ENCODE results near the gene NCK2. TPM values are rescaled to one million over a fixed set of nuclear protein-coding genes. Genes with fewer than 3 reads are reported as not detected.

NCK2 gene
- total and polyA plus RNA-seq, 2 of the 4 experiments (the other 2 are of a cell fraction), result 15.8 to 22.2 TPM

GRCh38 chr2:105852066-105852465 lies 107.4 kb downstream of the NCK2 start:
- in situ Hi-C loops (cut with MboI; ENCODE audit: low sequenced_read_pairs) (no loop called here), intact Hi-C loops (cut with micrococcal nuclease) (loop anchor here (10.0 kb wide), 1 partner anchor 507 kb away; no protein-coding TSS in a partner anchor), dilution Hi-C loops (cut with HindIII; ENCODE audit: low sequenced_read_pairs, unreplicated experiment) (no loop called here)
- Histone ChIP-seq H3K4ac (ENCODE audit: low read depth, low read length) (no peak overlapping the region), H3K4me3 (ENCODE audit: insufficient read depth, low read depth, low read length) (no peak overlapping the region), H3K27ac (ENCODE audit: insufficient read depth, low read length) (no peak overlapping the region), H2AK5ac (ENCODE audit: low read depth, low read length) (no peak overlapping the region), H4K91ac (ENCODE audit: insufficient read depth, low read depth, low read length) (no peak overlapping the region), H2BK15ac (ENCODE audit: low read depth, low read length) (no peak overlapping the region), H2AK9ac (replicated peaks; ENCODE audit: low read depth, low read length, poor library complexity) (no peak overlapping the region), H4K5ac (ENCODE audit: low read depth, low read length) (no peak overlapping the region), H3K9me3 (ENCODE audit: control insufficient read depth, insufficient read depth, low read length) (no peaks in the 10 kb centered on the region), H3K9ac (ENCODE audit: low read depth, low read length) (no peak overlapping the region), H4K8ac (ENCODE audit: low read depth in 2 of 2, low read length in 2 of 2) (no peak overlapping the region), H3K4me2 (ENCODE audit: low read depth, low read length) (no peak overlapping the region), H2AFZ (replicated peaks; ENCODE audit: low read length, poor library complexity) (no peak overlapping the region), H3K36me3 (ENCODE audit: control insufficient read depth, insufficient read depth, low read length) (peaks cover 6% of the 10 kb centered on the region), H3K27me3 (ENCODE audit: control insufficient read depth, insufficient read depth, low read length) (no peaks in the 10 kb centered on the region), H3K9me1 (ENCODE audit: insufficient read depth, low read length) (peaks cover 3% of the 10 kb centered on the region; the same call in 1 of the 2 replicates), H3K14ac (replicated peaks; ENCODE audit: low read depth, low read length) (no peak overlapping the region), H3K18ac (ENCODE audit: low read depth, low read length) (no peak overlapping the region), H2BK20ac (ENCODE audit: low read depth, low read length) (no peak overlapping the region), H3K79me1 (ENCODE audit: low read depth in 1 of 2, low read length in 2 of 2) (peaks cover 39 to 40% of the 10 kb centered on the region in 2 experiments), H3K23ac (ENCODE audit: low read depth, low read length) (no peak overlapping the region), H3K56ac (ENCODE audit: extremely low read depth, insufficient read depth, low read length) (no peak overlapping the region), H2BK120ac (ENCODE audit: low read depth, low read length) (no peak overlapping the region), H2BK5ac (ENCODE audit: low read depth, low read length, poor library complexity, severe bottlenecking) (no peak overlapping the region), H4K20me1 (ENCODE audit: insufficient read depth, low read length) (peaks cover 11% of the 10 kb centered on the region), H3K4me1 (ENCODE audit: control insufficient read depth, insufficient read depth, low read length) (peaks cover 3% of the 10 kb centered on the region; the same call in 1 of the 2 replicates)
- WGBS, 2 experiments (ENCODE audit: extremely low coverage in 2 of 2, insufficient read length in 1 of 2), result 100% methylated on average over 5 of the region's 10 CpGs; no CpG with 5 or more reads in 1 of the 2 experiments
- TF ChIP-seq CEBPB (IDR thresholded peaks at IDR 0.05; ENCODE audit: low read depth, low read length) (no peak), BHLHE40 (IDR thresholded peaks at IDR 0.05; ENCODE audit: low read depth, low read length) (no peak), CTCF (conservative IDR thresholded peaks at IDR 0.05; ENCODE audit: low read depth, low read length) (no peak), POLR2A (IDR thresholded peaks at IDR 0.05; ENCODE audit: low read depth, low read length) (no peak), MXI1 (IDR thresholded peaks at IDR 0.05; ENCODE audit: borderline replicate concordance, low read depth, low read length) (no peak), MAFK (IDR thresholded peaks at IDR 0.05; ENCODE audit: low read depth, low read length) (no peak), FOS (IDR thresholded peaks at IDR 0.05; ENCODE audit: low read depth, low read length) (no peak), RAD21 (IDR thresholded peaks at IDR 0.05; ENCODE audit: low read length) (no peak), RCOR1 (IDR thresholded peaks at IDR 0.05; ENCODE audit: insufficient replicate concordance, low read length) (no peak)
- TF ChIP-seq, protein P1, sequence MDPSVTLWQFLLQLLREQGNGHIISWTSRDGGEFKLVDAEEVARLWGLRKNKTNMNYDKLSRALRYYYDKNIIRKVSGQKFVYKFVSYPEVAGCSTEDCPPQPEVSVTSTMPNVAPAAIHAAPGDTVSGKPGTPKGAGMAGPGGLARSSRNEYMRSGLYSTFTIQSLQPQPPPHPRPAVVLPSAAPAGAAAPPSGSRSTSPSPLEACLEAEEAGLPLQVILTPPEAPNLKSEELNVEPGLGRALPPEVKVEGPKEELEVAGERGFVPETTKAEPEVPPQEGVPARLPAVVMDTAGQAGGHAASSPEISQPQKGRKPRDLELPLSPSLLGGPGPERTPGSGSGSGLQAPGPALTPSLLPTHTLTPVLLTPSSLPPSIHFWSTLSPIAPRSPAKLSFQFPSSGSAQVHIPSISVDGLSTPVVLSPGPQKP (IDR thresholded peaks at IDR 0.05; ENCODE audit: borderline replicate concordance, low read depth, low read length), result no peak
- TF ChIP-seq, protein P2, sequence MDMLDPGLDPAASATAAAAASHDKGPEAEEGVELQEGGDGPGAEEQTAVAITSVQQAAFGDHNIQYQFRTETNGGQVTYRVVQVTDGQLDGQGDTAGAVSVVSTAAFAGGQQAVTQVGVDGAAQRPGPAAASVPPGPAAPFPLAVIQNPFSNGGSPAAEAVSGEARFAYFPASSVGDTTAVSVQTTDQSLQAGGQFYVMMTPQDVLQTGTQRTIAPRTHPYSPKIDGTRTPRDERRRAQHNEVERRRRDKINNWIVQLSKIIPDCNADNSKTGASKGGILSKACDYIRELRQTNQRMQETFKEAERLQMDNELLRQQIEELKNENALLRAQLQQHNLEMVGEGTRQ (IDR thresholded peaks at IDR 0.05; ENCODE audit: low read depth, low read length), result no peak
- POLR2A ChIA-PET (ENCODE audit: unreplicated experiment), result no interaction called here
- no peak for ATAC-seq (ENCODE audit: low read depth)
- DNase-seq, result no peak
- BruUV-seq (replicated peaks), result no TSS peak
- CTCF ChIA-PET, result interaction anchor here (1.0 kb wide), 1 partner anchor 20 kb away, joined by 3 read pairs; no protein-coding TSS in a partner anchor

Data from IMR-90 (cell line).